GM21526 (cell line): ENCODE results near the gene FCGR2B.

Experiments used
- ATAC-seq: cut with Tn5 transposase; IDR thresholded peaks from one replicate; pipeline ENCODE4 v1.9.1; 2021; ENCODE audit warnings: moderate library complexity; ENCODE audit not compliant: unreplicated experiment, low FRiP score

Gene FCGR2B

DNA sequence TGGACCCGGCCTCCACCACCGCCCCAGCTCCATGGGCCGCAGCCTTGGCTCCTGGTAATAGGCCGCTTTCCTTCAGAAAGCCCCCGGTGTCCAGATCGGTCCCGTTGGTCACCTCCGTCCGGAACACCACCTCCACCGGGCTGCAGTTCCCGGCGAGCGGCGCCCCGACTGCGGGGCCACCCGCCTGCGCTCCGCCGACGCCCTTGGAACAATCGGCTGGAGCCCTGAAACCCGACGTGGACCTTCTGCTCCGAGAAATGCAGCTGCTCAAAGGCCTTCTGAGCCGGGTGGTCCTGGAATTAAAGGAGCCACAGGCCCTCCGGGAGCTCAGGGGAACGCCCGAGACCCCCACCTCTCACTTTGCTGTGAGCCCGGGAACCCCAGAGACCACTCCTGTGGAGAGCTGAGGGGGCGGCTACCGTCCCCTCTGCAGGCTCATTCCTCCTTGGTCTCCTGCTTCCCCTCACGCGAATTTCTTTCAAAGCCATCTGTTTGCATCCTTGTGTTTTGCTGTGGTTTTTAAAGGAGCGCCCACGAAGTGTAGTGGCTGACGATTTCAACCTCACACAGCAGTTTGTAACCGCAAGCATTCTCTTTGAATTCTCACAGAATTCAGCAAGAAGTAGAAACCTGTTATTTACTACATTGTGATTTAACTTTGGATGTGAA is 64.4 kb downstream of the FCGR2B start:
- ATAC-seq, result peak; percentile 22
